COR-L47 (cell line): Measurements from ENCODE around the gene MX2.
"Not testable (repeated sequence)": the region's sequence is repeated elsewhere in the genome, so short reads cannot be mapped to it uniquely, and the experiment has no call there.

Experiments
- DNase-seq: peaks from one replicate; lab custom pipeline; 2025; lab: John Stamatoyannopoulos, UW

MX2 gene

DNA sequence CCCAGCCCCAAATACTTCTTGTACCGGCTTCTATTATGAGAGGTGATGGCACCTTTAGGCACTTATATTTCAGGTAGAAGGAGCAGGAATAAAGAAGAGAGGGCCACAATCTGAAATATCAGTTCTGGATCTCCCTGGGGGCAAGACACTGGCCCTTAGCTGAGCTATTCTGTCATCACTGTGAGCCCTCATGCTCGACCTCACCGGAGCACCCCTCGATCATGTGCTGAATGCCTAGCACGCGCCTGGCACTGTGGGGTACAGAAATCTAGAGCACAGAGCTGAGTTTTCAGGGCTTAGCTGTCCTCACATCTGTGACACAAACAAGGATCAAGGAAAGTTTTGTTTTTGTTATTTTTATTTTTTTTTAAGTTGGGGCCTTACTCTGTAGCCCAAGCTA lies 56.6 kb downstream of the MX2 start:
- no peak for DNase-seq

- DNase-seq: no peak
These were observed 57.3 kb downstream of the MX2 start for GRCh38 chr21:41418956-41419680.

- DNase-seq: peak; percentile 66
These were observed 58.4 kb downstream of the MX2 start for GRCh38 chr21:41419921-41420862.

DNA sequence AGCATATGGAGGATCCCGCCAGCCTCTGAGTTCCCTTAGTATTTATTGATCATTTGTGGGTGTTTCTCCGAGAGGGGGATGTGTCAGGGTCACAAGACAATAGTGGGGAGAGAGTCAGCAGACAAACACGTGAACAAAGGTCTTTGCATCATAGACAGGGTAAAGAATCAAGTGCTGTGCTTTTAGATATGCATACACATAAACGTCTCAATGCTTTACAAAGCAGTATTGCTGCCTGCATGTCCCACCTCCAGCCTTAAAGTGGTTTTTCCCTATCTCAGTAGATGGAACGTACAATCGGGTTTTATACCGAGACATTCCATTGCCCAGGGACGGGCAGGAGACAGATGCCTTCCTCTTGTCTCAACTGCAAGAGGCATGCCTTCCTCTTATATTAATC lies 59.2 kb downstream of the MX2 start:
- DNase-seq: not testable (repeated sequence)

DNA sequence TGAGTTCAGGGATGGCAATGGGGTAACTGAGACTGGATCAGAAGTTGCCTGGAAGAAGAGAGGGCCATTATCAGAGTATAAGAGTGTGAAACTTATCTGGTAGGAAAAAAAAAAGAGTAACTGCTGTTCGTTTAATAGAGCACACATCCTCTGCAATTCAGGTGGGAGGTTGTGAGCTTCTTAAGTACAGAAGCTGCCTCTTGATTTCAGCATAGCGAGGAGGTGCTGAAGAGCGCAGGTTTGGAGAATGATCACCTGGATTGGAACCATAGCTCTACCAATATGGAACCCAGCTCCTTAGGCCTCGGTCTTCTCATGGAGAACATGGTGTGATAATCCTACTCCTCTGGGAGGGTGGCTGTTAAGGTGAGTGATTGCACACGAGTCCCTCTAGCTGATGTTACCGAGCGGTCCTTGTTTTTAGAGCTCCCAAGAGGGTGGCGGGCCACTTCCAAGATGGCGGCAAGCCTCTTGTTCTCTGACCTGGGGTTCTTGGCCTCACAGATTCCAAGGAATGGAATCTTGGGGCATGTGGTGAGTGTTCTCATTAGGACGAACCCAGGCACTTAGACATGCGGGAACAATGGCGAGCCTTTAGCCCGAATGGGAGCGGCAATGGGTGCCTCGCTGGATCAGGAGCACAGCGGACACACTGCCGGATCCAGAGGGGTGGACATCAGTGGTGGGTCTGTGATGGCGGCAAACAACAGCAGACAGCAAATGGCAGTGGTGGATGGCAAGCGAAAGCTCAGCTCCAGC lies 60.9 kb downstream of the MX2 start:
- DNase-seq: no peak

GRCh38 chr21:41423305-41423636 lies 61.4 kb downstream of the MX2 start:
- DNase-seq: not testable (repeated sequence)

- no peak for DNase-seq
These were observed 63.7 kb downstream of the MX2 start for GRCh38 chr21:41425588-41425953.

- DNase-seq: no peak
These were observed 64.3 kb downstream of the MX2 start, which contains the start of gene MX1 for GRCh38 chr21:41425954-41426675. TSS of gene MX1 (plus strand) at chr21:41426239. CDS start at chr21:41432071, 5,832 bp downstream.

DNA sequence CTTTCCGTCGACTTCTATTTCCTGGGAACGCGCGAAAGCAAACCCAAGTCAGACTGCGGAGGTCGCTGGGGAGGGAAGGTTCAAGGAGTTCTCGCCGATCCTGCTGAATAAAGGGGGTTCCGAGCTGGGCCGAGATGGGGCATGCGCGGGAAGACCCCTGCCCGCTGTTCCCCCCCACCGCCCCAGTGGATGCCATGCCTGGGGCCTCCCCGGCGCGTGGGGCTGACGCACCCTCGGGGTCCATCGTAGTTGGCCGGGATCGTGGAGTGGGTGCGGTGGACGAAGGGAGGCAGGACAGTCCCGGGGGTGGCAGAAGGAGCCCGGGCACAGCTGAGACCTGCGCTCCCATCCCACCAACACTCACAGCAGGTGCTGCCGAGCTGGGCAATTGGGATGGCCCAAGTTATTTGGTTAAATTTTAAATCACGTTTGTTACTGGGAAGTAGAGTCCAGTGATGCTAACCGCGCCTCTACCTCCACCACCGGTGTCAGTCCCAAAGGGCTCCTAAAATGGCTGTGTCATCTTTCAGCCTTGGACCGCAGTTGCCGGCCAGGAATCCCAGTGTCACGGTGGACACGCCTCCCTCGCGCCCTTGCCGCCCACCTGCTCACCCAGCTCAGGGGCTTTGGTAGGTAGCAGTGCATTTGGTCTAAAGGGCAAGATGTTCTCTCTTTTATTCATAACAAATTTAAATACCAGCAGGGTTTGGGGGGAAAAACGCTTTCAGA lies 65.0 kb downstream of the MX2 start:
- DNase-seq: no peak

DNA sequence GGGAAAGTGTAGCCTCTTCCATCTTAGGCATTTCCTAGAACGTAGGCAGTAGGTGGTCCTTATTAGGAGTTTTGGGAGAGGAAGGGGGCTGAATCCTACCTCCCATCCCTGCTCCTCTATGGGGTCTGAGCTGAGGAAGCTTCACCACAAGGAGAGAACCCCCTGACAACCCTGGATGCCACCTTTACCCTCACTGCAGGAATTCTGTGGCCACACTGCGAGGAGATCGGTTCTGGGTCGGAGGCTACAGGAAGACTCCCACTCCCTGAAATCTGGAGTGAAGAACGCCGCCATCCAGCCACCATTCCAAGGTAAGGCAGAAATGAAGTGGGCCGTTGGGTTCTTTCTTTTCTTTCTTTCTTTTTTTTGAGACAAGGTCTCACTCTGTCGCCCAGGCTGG lies 65.7 kb downstream of the MX2 start:
- no peak for DNase-seq

DNA sequence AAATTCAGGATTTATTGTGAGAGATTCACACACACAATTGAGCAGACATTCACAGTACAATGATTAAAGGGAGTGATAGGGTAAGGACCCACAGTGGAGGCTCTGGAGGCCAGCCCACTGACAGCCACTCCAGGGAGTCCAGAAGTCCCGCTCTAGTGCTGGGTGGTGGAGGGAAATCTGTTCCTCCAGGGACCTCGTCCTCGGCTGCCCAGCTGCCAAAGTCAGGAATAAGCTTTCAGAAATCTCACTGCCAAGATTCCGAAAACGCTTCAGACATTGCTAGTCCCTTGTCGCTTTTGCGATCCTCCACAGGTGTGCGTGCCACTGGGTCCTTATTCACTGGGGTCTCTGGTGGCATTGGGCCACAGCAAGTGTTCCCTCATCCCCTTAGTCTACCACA lies 66.5 kb downstream of the MX2 start:
- DNase-seq: no peak

- no peak for DNase-seq
These were observed 67.0 kb downstream of the MX2 start for GRCh38 chr21:41428847-41429246.

GRCh38 chr21:41429305-41429704 lies 67.5 kb downstream of the MX2 start:
- no peak for DNase-seq

DNA sequence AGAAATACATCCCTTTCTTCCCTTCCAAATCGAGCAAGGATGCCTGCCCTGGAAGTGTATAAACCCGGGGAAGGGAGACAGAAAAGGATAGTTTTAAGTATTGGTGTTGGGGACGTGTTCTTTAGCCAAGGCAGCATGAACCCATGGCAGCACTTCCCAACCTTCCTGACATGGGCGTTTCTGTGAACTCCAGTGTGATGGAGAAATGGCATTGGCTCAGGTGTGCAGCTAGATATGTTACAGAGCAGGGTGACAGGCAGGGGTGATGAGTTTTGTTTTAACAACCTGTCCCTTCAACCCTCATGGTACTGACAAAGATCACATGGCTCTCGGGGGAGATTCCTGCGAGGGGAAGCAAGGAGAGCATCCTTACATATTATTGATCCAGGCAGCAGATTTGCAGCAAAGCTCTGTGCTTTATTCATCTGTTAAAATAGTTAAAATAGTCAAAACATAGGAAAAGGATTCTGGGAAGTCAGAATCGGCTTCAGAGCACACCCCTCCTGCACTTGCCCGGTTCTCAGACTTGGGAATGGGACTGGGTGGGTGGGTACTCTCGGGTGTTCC lies 68.2 kb downstream of the MX2 start:
- DNase-seq: no peak

DNA sequence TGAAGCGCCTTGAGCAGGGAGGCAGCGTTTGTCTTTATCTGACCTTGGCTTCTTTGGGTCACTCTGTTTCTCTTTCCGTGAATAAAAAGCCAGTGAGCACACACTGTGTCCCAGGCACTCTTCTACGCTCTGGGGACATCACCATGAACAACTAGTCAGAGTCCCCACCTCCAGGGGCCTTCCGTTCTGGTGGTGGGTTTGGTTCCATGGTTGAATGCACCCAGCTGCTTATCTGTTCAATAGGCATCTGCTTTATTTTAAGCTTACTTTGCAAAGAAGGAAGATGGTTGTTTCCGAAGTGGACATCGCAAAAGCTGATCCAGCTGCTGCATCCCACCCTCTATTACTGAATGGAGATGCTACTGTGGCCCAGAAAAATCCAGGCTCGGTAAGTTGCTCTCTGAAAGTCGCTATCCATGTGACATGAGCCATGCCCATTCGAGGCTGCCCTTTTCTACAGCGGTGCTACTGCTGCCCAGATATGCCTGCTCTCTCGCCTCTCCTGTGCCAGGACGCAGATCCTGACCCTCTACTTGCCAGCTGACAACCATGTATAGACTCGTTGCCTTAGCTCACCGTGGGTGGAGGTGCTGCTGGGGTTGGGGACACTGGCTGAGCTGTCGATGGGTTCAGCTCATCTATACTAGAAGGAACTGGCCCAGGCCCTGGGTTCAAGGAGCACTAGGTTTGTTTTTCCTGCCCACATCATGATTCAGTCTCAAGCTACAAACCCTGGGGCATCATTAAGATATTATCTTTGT lies 70.1 kb downstream of the MX2 start:
- DNase-seq: no peak

- DNase-seq: no peak
These were observed 71.0 kb downstream of the MX2 start for GRCh38 chr21:41432562-41433460.

GRCh38 chr21:41433566-41433965 lies 71.7 kb downstream of the MX2 start:
- no peak for DNase-seq

GRCh38 chr21:41435706-41436105 lies 73.9 kb downstream of the MX2 start:
- no peak for DNase-seq

- DNase-seq: no peak
These were observed 75.9 kb downstream of the MX2 start for GRCh38 chr21:41437729-41438128.
